HEK293 (cell line): ENCODE measurements around the gene SLC35F6.
A peak's percentile ranks its signal among the peaks of the same experiment; 100 is the strongest.

ENCODE experiments used
- CTCF ChIA-PET: fragments of 350-600 bp; formaldehyde crosslinking; extraction: SDS; loops from one replicate; lab custom pipeline; 2021; ENCODE audit warnings: antibody characterized with exemption; lab: Yijun Ruan, JAX
- POLR2A ChIA-PET: fragments of 300-600 bp; formaldehyde crosslinking; extraction: SDS; loops from one replicate; lab custom pipeline; 2020; ENCODE audit warnings: antibody characterized with exemption, inconsistent platforms; lab: Yijun Ruan, JAX
- H3K27ac ChIP-seq: fragments of 200-500 bp; sonication (Bioruptor generic); 2 replicates; pipeline ENCODE4 v1.5.1; 2014; ENCODE audit warnings: low read depth, low read length, control low read depth, inconsistent platforms; ENCODE audit errors: extremely low read depth
- H3K36me3 ChIP-seq, 2 experiments: fragments of 200-500 bp in 1 of 2; sonication (Bioruptor generic) in 1 of 2; 1 replicate in 1 of 2; 2 replicates in 1 of 2; pipeline ENCODE4 v1.5.1; 2014 to 2017; ENCODE audit warnings: inconsistent platforms in 2 of 2, low read length in 2 of 2; ENCODE audit not compliant: control insufficient read depth in 2 of 2, insufficient read depth in 1 of 2
- H3K4me1 ChIP-seq: fragments of 200-500 bp; sonication (Bioruptor generic); 2 replicates; pipeline ENCODE4 v1.5.1; 2014; ENCODE audit warnings: mild to moderate bottlenecking, low read length, inconsistent platforms; ENCODE audit not compliant: control insufficient read depth, insufficient read depth
- H3K4me3 ChIP-seq: 2 replicates; pipeline ENCODE4 v1.5.1; 2011; ENCODE audit warnings: low read depth, mild to moderate bottlenecking, control low read depth, low read length, moderate library complexity
- H3K9me3 ChIP-seq: fragments of 200-500 bp; sonication (Bioruptor generic); 2 replicates; pipeline ENCODE4 v1.5.1; 2014; ENCODE audit warnings: low read depth, low read length, inconsistent platforms; ENCODE audit not compliant: control insufficient read depth, insufficient read depth
- GLI4 ChIP-seq: fragments of 450-650 bp; formaldehyde crosslinking; IDR thresholded peaks from 2 replicates; pipeline ENCODE4 v1.5.1; 2016; ENCODE audit warnings: missing biosample characterization, missing genetic modification characterization
- WT1 ChIP-seq: fragments of 450-650 bp; formaldehyde crosslinking; IDR thresholded peaks from 2 replicates; pipeline ENCODE4 v1.5.1; 2016; ENCODE audit warnings: missing biosample characterization, missing genetic modification characterization
- ZBTB17 ChIP-seq: fragments of 450-650 bp; formaldehyde crosslinking; IDR thresholded peaks from 2 replicates; pipeline ENCODE4 v1.5.1; 2016; ENCODE audit warnings: missing biosample characterization, missing genetic modification characterization
- ZBTB20 ChIP-seq: fragments of 450-650 bp; formaldehyde crosslinking; IDR thresholded peaks from 2 replicates; pipeline ENCODE4 v1.5.1; 2016; ENCODE audit warnings: missing biosample characterization, missing genetic modification characterization
- ZNF132 ChIP-seq: fragments of 450-650 bp; formaldehyde crosslinking; IDR thresholded peaks from 2 replicates; pipeline ENCODE4 v1.5.1; 2017; ENCODE audit warnings: missing biosample characterization, missing genetic modification characterization, borderline replicate concordance
- ZNF148 ChIP-seq: fragments of 450-650 bp; formaldehyde crosslinking; IDR thresholded peaks from 2 replicates; pipeline ENCODE4 v1.5.0; 2017; ENCODE audit warnings: missing biosample characterization, missing genetic modification characterization, borderline replicate concordance
- ZNF169 ChIP-seq: fragments of 450-650 bp; formaldehyde crosslinking; IDR thresholded peaks from 2 replicates; pipeline ENCODE4 v1.5.1; 2016; ENCODE audit warnings: missing biosample characterization, missing genetic modification characterization
- ZNF274 ChIP-seq, 2 experiments: fragments of 200-500 bp in 1 of 2; fragments of 450-650 bp in 1 of 2; sonication (Bioruptor generic) in 1 of 2; formaldehyde crosslinking in 1 of 2; IDR thresholded peaks; 2 replicates each; pipeline versions ENCODE4 v1.5.1 to v1.6.1; 2014 to 2016; ENCODE audit warnings: borderline replicate concordance in 1 of 2, inconsistent platforms in 1 of 2, low read length in 1 of 2, missing biosample characterization in 1 of 2, missing genetic modification characterization in 1 of 2
- ZNF341 ChIP-seq: fragments of 450-650 bp; formaldehyde crosslinking; IDR thresholded peaks from 2 replicates; pipeline ENCODE4; 2016; ENCODE audit warnings: low read depth, missing biosample characterization, missing genetic modification characterization
- ZNF404 ChIP-seq: fragments of 450-650 bp; formaldehyde crosslinking; IDR thresholded peaks from 2 replicates; pipeline ENCODE4 v1.5.1; 2017; ENCODE audit warnings: missing biosample characterization, missing genetic modification characterization
- ZNF473 ChIP-seq: fragments of 450-650 bp; formaldehyde crosslinking; IDR thresholded peaks from 2 replicates; pipeline ENCODE4 v1.5.1; 2017; ENCODE audit warnings: missing biosample characterization, missing genetic modification characterization
- ZNF645 ChIP-seq: fragments of 450-650 bp; formaldehyde crosslinking; IDR thresholded peaks from 2 replicates; pipeline ENCODE4; 2016; ENCODE audit warnings: missing biosample characterization, missing genetic modification characterization
- ZNF654 ChIP-seq: fragments of 450-650 bp; formaldehyde crosslinking; IDR thresholded peaks from 2 replicates; pipeline ENCODE4 v1.5.1; 2016; ENCODE audit warnings: low read depth, missing biosample characterization, missing genetic modification characterization
- ZSCAN16 ChIP-seq: fragments of 450-650 bp; formaldehyde crosslinking; IDR thresholded peaks from 2 replicates; pipeline ENCODE4 v1.5.1; 2016; ENCODE audit warnings: missing biosample characterization, missing genetic modification characterization
- ZSCAN30 ChIP-seq: fragments of 450-650 bp; IDR thresholded peaks from 2 replicates; pipeline ENCODE4 v1.5.1; 2018; ENCODE audit warnings: missing biosample characterization, mild to moderate bottlenecking, missing genetic modification characterization, moderate library complexity
- TF ChIP-seq, protein P1 (sequence below): sonication (generic); formaldehyde crosslinking; IDR thresholded peaks from 2 replicates; pipeline ENCODE4 v1.8.1; 2022; ENCODE audit warnings: mild to moderate bottlenecking, moderate library complexity, missing genetic modification reagents
- TF ChIP-seq, protein P2 (sequence below): fragments of 450-650 bp; formaldehyde crosslinking; IDR thresholded peaks from 2 replicates; pipeline ENCODE4 v1.5.1; 2016; ENCODE audit warnings: missing biosample characterization, missing genetic modification characterization

SLC35F6 gene

DNA sequence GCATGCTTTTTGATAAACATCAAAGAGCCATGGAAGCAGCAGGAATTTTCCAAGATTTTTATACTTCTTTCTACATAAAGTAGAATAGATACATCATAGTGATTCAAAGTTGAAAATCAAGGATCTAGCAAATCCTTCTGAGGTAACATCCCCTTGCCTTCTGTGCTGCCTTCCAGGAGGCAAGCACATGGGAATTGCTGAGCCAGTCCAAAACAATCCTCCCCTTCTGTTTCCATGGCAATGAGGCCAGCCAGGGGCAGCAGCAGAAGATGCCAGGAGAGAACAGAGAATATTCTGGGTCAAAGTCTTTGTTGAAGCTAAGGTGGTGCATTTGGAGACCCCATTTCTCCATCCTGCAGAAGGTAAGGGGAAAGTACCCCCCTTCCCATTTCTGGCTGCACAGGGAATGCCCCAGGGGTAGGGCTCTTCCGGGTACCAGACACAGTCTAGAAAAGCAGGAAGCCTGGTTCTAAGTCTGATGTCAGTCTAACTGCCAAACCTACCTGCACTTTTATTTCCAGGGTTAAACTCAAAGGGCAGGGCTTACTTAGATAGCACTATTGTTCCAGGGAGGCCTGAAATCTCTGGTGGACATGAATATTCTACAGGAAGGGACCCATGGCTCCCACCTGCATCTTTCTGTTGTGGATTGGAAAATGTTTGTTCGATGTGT lies 43.8 kb downstream of the SLC35F6 start:
- Histone ChIP-seq H3K36me3 (no peaks in the 10 kb centered on the region), H3K4me3 (no peak overlapping the region), H3K27ac (no peak overlapping the region), H3K9me3 (no peaks in the 10 kb centered on the region), H3K4me1 (no peaks in the 10 kb centered on the region)
- ChIA-PET CTCF (interaction anchor here (1.3 kb wide), 1 partner anchor 37 kb away, joined by 3 read pairs; no protein-coding TSS in a partner anchor), POLR2A (no interaction called here)
- TF ChIP-seq ZNF148 (tag by site-specific recombination): no peak
- peak; percentile 63 for TF ChIP-seq ZNF341
- TF ChIP-seq, protein P1, sequence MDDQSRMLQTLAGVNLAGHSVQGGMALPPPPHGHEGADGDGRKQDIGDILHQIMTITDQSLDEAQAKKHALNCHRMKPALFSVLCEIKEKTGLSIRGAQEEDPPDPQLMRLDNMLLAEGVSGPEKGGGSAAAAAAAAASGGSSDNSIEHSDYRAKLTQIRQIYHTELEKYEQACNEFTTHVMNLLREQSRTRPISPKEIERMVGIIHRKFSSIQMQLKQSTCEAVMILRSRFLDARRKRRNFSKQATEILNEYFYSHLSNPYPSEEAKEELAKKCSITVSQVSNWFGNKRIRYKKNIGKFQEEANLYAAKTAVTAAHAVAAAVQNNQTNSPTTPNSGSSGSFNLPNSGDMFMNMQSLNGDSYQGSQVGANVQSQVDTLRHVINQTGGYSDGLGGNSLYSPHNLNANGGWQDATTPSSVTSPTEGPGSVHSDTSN: no peak
- TF ChIP-seq ZNF274 (IDR thresholded peaks at IDR 0.05; ENCODE audit: low read length): no peak
- TF ChIP-seq ZNF274 (tag by site-specific recombination; IDR thresholded peaks at IDR 0.05; ENCODE audit: borderline replicate concordance): no peak

DNA sequence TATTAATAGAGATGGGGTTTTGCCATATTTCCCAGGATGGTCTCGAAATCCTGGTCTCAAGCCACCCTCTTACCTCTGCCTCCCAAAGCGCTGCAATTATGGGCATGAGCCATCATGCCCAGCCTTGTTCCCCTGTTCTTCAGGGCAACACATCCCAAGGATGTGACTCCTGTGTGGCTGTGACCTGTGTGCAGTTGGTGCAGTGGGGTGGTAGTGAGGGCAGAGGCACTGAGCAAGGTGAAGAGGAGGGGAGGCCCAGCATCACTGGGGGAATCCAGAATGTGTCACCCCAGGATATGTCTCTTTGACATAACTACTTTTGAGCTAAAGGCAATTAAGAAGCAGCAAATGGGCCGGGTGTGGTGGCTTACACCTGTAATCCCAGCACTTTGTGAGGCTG lies 45.1 kb downstream of the SLC35F6 start:
- H3K36me3 ChIP-seq: no peaks in the 10 kb centered on the region
- ChIA-PET CTCF (no interaction called here), POLR2A (no interaction called here)
- H3K27ac ChIP-seq: no peak overlapping the region
- no peak overlapping the region for H3K4me3 ChIP-seq
- no peak for TF ChIP-seq GLI4 (tag by site-specific recombination)
- no peak for TF ChIP-seq ZNF132
- TF ChIP-seq ZNF404 (tag by site-specific recombination): no peak
- no peak for TF ChIP-seq ZBTB20 (tag by site-specific recombination)
- no peak for TF ChIP-seq ZNF473 (tag by site-specific recombination)
- TF ChIP-seq ZNF169 (tag by site-specific recombination): no peak
- no peak for TF ChIP-seq ZSCAN16
- TF ChIP-seq, protein P2, sequence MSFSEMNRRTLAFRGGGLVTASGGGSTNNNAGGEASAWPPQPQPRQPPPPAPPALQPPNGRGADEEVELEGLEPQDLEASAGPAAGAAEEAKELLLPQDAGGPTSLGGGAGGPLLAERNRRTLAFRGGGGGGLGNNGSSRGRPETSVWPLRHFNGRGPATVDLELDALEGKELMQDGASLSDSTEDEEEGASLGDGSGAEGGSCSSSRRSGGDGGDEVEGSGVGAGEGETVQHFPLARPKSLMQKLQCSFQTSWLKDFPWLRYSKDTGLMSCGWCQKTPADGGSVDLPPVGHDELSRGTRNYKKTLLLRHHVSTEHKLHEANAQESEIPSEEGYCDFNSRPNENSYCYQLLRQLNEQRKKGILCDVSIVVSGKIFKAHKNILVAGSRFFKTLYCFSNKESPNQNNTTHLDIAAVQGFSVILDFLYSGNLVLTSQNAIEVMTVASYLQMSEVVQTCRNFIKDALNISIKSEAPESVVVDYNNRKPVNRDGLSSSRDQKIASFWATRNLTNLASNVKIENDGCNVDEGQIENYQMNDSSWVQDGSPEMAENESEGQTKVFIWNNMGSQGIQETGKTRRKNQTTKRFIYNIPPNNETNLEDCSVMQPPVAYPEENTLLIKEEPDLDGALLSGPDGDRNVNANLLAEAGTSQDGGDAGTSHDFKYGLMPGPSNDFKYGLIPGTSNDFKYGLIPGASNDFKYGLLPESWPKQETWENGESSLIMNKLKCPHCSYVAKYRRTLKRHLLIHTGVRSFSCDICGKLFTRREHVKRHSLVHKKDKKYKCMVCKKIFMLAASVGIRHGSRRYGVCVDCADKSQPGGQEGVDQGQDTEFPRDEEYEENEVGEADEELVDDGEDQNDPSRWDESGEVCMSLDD: no peak
- no peaks in the 10 kb centered on the region for H3K9me3 ChIP-seq
- H3K4me1 ChIP-seq: no peaks in the 10 kb centered on the region

DNA sequence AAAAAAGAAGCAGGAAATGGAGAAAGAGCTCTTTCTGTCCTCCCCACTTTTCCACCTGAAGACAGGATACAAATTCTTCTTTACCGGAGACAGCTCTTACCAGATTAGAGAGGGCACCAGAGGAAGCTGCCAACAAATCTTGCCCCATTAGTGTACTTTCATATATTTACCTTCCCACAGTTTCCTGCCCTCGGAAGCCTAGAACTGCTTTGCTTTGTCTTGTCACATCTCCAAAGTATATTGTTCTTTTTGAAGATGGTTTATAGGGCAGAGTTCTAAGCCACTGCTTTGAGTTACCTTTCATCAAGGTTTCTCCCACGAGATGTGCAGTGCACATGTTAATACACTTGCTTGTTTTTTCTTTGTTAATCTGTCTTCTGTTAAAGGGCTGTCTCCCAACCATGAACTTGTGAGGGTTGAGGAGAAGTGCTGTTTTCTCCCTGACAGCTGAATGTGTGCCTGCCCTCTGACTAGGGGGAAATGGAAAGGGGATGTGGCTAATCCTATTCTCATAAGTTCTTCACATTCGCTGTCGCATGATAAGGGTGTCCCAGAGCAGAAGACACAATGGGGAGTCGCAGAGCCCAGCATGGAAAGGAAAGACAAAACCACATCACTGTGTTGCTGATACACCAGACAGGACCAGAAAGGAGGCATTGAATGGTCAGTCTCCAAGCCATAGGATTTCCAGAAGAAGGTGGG lies 45.9 kb downstream of the SLC35F6 start:
- ChIA-PET CTCF (no interaction called here), POLR2A (no interaction called here)
- Histone ChIP-seq H3K9me3 (no peaks in the 10 kb centered on the region), H3K27ac (no peak overlapping the region), H3K4me1 (no peaks in the 10 kb centered on the region), H3K36me3 (no peaks in the 10 kb centered on the region), H3K4me3 (no peak overlapping the region)
- TF ChIP-seq ZNF654 (tag by site-specific recombination) (no peak), ZNF645 (no peak), ZSCAN16 (no peak), ZBTB17 (tag by site-specific recombination) (no peak), WT1 (tag by site-specific recombination) (no peak), ZSCAN30 (tag by site-specific recombination) (no peak)
